Liver (tissue), 9 donors: ENCODE data around the gene AGL. TPM values are rescaled to one million over a fixed set of nuclear protein-coding genes. Genes with fewer than 3 reads are reported as not detected.

Experiments
- DNase-seq: peaks from one replicate; pipeline ENCODE4 v3.0.0-alpha.2; 2017; ENCODE audit warnings: low spot score
- H3K27ac ChIP-seq, 2 donors: one replicate each; pipeline ENCODE4 v1.7.0; 2013; ENCODE audit warnings: inconsistent platforms in 2 of 2, low read length in 2 of 2, control low read depth in 1 of 2, low read depth in 1 of 2, mild to moderate bottlenecking in 1 of 2
- H3K27me3 ChIP-seq, 4 donors: one replicate each; pipeline versions ENCODE4 v1.6.1 to v1.7.0; 2013; ENCODE audit warnings: low read length in 3 of 4, inconsistent platforms in 1 of 4, mild to moderate bottlenecking in 1 of 4, moderate library complexity in 1 of 4; ENCODE audit not compliant: control insufficient read depth in 4 of 4, insufficient read depth in 4 of 4
- H3K36me3 ChIP-seq, 4 donors: one replicate each; pipeline versions ENCODE4 v1.6.1 to v1.7.0; 2013; ENCODE audit warnings: low read length in 3 of 4, mild to moderate bottlenecking in 3 of 4, low read depth in 1 of 4, moderate library complexity in 1 of 4; ENCODE audit not compliant: control insufficient read depth in 4 of 4, insufficient read depth in 3 of 4
- H3K4me1 ChIP-seq, 4 donors: one replicate each; pipeline versions ENCODE4 v1.6.1 to v1.7.0; 2013; ENCODE audit warnings: low read length in 3 of 4, mild to moderate bottlenecking in 3 of 4, moderate library complexity in 1 of 4; ENCODE audit not compliant: control insufficient read depth in 4 of 4, insufficient read depth in 4 of 4
- H3K4me3 ChIP-seq, 3 donors: one replicate each; pipeline versions ENCODE4 v1.6.1 to v1.7.0; 2013; ENCODE audit warnings: low read length in 3 of 3, control low read depth in 1 of 3, low read depth in 1 of 3, mild to moderate bottlenecking in 1 of 3
- H3K9ac ChIP-seq, 2 donors: one replicate each; pipeline ENCODE4 v1.7.0; 2013; ENCODE audit warnings: low read length in 2 of 2, mild to moderate bottlenecking in 2 of 2, moderate library complexity in 2 of 2, control low read depth in 1 of 2, low read depth in 1 of 2
- H3K9me3 ChIP-seq, 4 donors: one replicate each; pipeline versions ENCODE4 v1.6.1 to v1.7.0; 2013; ENCODE audit warnings: low read length in 3 of 4; ENCODE audit not compliant: control insufficient read depth in 4 of 4
- EGR1 ChIP-seq, 2 donors: IDR thresholded peaks; 2 replicates each; pipeline ENCODE4 v1.6.1; 2016 to 2018; ENCODE audit warnings: antibody characterized with exemption in 2 of 2, low read depth in 2 of 2
- FOXA2 ChIP-seq: IDR thresholded peaks from 2 replicates; pipeline ENCODE4 v1.6.1; 2016; ENCODE audit warnings: antibody characterized with exemption
- HNF4A ChIP-seq, 2 donors: conservative IDR thresholded peaks; 2 replicates each; pipeline ENCODE4 v1.6.1; 2016; ENCODE audit warnings: antibody characterized with exemption in 2 of 2, mild to moderate bottlenecking in 2 of 2
- HNF4G ChIP-seq: IDR thresholded peaks from 2 replicates; pipeline ENCODE4 v1.6.1; 2016; ENCODE audit warnings: antibody characterized with exemption
- JUND ChIP-seq, 2 donors: IDR thresholded peaks; 2 replicates each; pipeline ENCODE4 v1.6.1; 2016; ENCODE audit warnings: antibody characterized with exemption in 2 of 2
- NR2F2 ChIP-seq: IDR thresholded peaks from 2 replicates; pipeline ENCODE4 v1.6.1; 2016; ENCODE audit warnings: antibody characterized with exemption
- RAD21 ChIP-seq, 2 donors: IDR thresholded peaks; 2 replicates each; pipeline ENCODE4 v1.6.1; 2016; ENCODE audit warnings: antibody characterized with exemption in 2 of 2, mild to moderate bottlenecking in 2 of 2
- RXRA ChIP-seq, 2 donors: IDR thresholded peaks; 2 replicates each; pipeline ENCODE4 v1.6.1; 2017 to 2018; ENCODE audit warnings: antibody characterized with exemption in 2 of 2, mild to moderate bottlenecking in 1 of 2
- SP1 ChIP-seq: IDR thresholded peaks from 2 replicates; pipeline ENCODE4 v1.6.1; 2018; ENCODE audit warnings: antibody characterized with exemption, mild to moderate bottlenecking
- TAF1 ChIP-seq: conservative IDR thresholded peaks from 2 replicates; pipeline ENCODE4 v1.6.1; 2016; ENCODE audit warnings: antibody characterized with exemption, mild to moderate bottlenecking
- YY1 ChIP-seq: IDR thresholded peaks from 2 replicates; pipeline ENCODE4 v1.6.1; 2016; ENCODE audit warnings: antibody characterized with exemption, mild to moderate bottlenecking
- WGBS: extraction: QIAGEN DNeasy Blood & Tissue Kit; methylation state at CpG from one replicate; pipeline ENCODE4 v1.1.7; 2013; 5-methylcytosine and 5-hydroxymethylcytosine counted together
- polyA plus RNA-seq, 2 donors: library from polyadenylated mRNA; stranded (reverse) in 1 of 2; unstranded in 1 of 2; fragments of 200-250 nt in 1 of 2; fragments of >200 nt in 1 of 2; fragmentation: Nextera tagmentation in 1 of 2; extraction: Ambion mirVana in 1 of 2; gene quantifications; one replicate each; pipeline versions ENCODE4 v1.2.1 to v1.2.3, GENCODE V29; 2013 to 2015
- total RNA-seq, 2 donors: library from RNA; depleted of rRNA; stranded (reverse); fragments of >200 nt; gene quantifications; one replicate each; pipeline ENCODE4 v1.2.3, GENCODE V29; 2014
- TF ChIP-seq, protein P1 (sequence below): IDR thresholded peaks from 2 replicates; pipeline ENCODE4 v1.6.1; 2016; ENCODE audit warnings: antibody characterized with exemption
- TF ChIP-seq, protein P2 (sequence below): IDR thresholded peaks from 2 replicates; pipeline ENCODE4 v1.6.1; 2016; ENCODE audit warnings: antibody characterized with exemption
- TF ChIP-seq, protein P3 (sequence below): IDR thresholded peaks from 2 replicates; pipeline ENCODE4 v1.6.1; 2016; ENCODE audit warnings: antibody characterized with exemption, mild to moderate bottlenecking
- TF ChIP-seq, protein P4 (sequence below): IDR thresholded peaks from 2 replicates; pipeline ENCODE4 v1.6.1; 2016; ENCODE audit warnings: antibody characterized with exemption
- donor health status: healthy.
- donor health status: healthy.
- donor health status: healthy.
- donor health status: healthy.
- donor health status: healthy.

AGL gene
- total and polyA plus RNA-seq, 4 donors: 10.1 to 78.5 (median 19.9) TPM

DNA sequence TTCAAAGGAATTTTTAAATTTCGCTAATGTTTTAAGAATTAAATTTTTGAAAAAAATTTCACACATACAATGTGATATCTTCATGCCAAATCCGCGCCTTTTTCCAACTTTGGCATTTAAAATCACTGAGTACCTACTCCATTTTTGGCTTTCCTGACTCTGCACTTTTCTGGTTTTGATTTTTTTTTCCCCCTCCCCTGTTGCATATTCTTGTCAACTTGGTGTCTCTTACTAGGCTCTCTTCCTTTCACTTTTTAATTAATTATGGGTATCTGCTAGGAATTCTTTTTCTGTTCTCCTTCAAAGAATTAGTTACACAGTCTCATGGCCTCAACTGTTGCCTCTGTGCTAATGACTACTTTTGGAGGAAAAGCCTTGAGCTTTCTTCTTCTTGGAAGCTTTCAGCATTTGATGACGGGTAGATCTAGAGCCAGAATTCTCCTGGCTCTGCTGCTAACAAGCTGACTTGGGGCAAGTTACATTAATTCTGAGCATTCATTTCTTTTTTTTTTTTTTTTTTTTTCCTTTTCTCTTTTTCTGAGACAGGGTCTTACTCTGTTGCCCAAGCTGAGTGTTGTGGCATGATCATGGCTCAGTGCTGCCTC, 1.8 kb downstream of the AGL start:
- Histone ChIP-seq H3K4me3 (peak overlapping the region; percentile 30 to 98 (median 94)), H3K27me3 (no peaks in the 10 kb centered on the region), H3K4me1 (peaks cover 3 to 18% (median 12%) of the 10 kb centered on the region in 4 donors), H3K27ac (peak overlapping the region; percentile 46 to 59), H3K36me3 (peaks cover 0 to 8% (median 1%) of the 10 kb centered on the region in 4 donors), H3K9me3 (no peaks in the 10 kb centered on the region), H3K9ac (peak overlapping the region; percentile 12 to 93)
- no peak for DNase-seq
- WGBS: 43% methylated on average over 4 of the region's 4 CpGs
- TF ChIP-seq FOXA2: no peak
- TF ChIP-seq EGR1 (IDR thresholded peaks at IDR 0.05; ENCODE audit: low read depth in 2 of 2): no peak
- TF ChIP-seq NR2F2: no peak
- TF ChIP-seq, protein P1, sequence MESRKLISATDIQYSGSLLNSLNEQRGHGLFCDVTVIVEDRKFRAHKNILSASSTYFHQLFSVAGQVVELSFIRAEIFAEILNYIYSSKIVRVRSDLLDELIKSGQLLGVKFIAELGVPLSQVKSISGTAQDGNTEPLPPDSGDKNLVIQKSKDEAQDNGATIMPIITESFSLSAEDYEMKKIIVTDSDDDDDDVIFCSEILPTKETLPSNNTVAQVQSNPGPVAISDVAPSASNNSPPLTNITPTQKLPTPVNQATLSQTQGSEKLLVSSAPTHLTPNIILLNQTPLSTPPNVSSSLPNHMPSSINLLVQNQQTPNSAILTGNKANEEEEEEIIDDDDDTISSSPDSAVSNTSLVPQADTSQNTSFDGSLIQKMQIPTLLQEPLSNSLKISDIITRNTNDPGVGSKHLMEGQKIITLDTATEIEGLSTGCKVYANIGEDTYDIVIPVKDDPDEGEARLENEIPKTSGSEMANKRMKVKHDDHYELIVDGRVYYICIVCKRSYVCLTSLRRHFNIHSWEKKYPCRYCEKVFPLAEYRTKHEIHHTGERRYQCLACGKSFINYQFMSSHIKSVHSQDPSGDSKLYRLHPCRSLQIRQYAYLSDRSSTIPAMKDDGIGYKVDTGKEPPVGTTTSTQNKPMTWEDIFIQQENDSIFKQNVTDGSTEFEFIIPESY: no peak
- TF ChIP-seq, protein P2, sequence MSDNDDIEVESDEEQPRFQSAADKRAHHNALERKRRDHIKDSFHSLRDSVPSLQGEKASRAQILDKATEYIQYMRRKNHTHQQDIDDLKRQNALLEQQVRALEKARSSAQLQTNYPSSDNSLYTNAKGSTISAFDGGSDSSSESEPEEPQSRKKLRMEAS: no peak
- TF ChIP-seq RXRA (IDR thresholded peaks at IDR 0.05): no peak
- no peak for TF ChIP-seq YY1
- no peak for TF ChIP-seq SP1
- no peak for TF ChIP-seq HNF4G

DNA sequence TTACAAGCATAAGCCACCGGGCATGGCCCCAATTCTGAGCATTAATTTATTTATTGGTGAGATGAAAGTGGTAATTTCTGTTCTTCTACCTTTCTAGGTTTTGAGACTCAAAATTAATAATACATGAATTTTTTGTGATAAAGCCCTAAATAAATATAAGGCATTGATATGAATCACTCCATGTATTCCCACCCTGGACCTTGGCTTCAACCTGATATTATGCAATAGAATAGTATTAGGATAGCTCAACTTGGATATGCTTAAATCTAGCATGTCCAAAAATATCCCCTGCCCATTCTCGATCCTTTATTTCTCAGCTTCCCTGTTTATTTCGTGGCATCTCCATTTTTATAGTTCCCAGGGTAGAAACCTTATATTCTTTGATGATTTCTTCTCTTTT, 2.5 kb downstream of the AGL start:
- WGBS: 49% methylated on average over 3 of the region's 3 CpGs

More for the DNA sequence above, 2.5 kb downstream of the AGL start:
- H3K4me1 ChIP-seq: peaks cover 3 to 18% (median 12%) of the 10 kb centered on the region in 4 donors
- no peak overlapping the region for H3K9ac ChIP-seq
- H3K4me3 ChIP-seq: peak overlapping the region in 1 of 3 donors; percentile 98
- H3K36me3 ChIP-seq: peaks cover 0 to 8% (median 1%) of the 10 kb centered on the region in 4 donors
- DNase-seq: no peak
- peak overlapping the region in 1 of 2 donors; percentile 59 for H3K27ac ChIP-seq
- no peak for TF ChIP-seq TAF1
- TF ChIP-seq YY1: peak; percentile 20
- TF ChIP-seq, protein P3, sequence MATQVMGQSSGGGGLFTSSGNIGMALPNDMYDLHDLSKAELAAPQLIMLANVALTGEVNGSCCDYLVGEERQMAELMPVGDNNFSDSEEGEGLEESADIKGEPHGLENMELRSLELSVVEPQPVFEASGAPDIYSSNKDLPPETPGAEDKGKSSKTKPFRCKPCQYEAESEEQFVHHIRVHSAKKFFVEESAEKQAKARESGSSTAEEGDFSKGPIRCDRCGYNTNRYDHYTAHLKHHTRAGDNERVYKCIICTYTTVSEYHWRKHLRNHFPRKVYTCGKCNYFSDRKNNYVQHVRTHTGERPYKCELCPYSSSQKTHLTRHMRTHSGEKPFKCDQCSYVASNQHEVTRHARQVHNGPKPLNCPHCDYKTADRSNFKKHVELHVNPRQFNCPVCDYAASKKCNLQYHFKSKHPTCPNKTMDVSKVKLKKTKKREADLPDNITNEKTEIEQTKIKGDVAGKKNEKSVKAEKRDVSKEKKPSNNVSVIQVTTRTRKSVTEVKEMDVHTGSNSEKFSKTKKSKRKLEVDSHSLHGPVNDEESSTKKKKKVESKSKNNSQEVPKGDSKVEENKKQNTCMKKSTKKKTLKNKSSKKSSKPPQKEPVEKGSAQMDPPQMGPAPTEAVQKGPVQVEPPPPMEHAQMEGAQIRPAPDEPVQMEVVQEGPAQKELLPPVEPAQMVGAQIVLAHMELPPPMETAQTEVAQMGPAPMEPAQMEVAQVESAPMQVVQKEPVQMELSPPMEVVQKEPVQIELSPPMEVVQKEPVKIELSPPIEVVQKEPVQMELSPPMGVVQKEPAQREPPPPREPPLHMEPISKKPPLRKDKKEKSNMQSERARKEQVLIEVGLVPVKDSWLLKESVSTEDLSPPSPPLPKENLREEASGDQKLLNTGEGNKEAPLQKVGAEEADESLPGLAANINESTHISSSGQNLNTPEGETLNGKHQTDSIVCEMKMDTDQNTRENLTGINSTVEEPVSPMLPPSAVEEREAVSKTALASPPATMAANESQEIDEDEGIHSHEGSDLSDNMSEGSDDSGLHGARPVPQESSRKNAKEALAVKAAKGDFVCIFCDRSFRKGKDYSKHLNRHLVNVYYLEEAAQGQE: peak; percentile 13
- TF ChIP-seq JUND (IDR thresholded peaks at IDR 0.05): peak in 1 of 2 donors; percentile 27
- TF ChIP-seq RAD21 (IDR thresholded peaks at IDR 0.05): no peak
- peak; percentile 76 to 78 for TF ChIP-seq HNF4A (conservative IDR thresholded peaks at IDR 0.05)
- TF ChIP-seq RXRA (IDR thresholded peaks at IDR 0.05): peak in 1 of 2 donors; percentile 15
- TF ChIP-seq, protein P1: peak; percentile 20
- TF ChIP-seq, protein P4, sequence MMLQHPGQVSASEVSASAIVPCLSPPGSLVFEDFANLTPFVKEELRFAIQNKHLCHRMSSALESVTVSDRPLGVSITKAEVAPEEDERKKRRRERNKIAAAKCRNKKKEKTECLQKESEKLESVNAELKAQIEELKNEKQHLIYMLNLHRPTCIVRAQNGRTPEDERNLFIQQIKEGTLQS: no peak
- no peaks in the 10 kb centered on the region for H3K9me3 ChIP-seq
- H3K27me3 ChIP-seq: no peaks in the 10 kb centered on the region
